Measurements from ENCODE around the gene RFX5. TPM values are rescaled to one million over a fixed set of nuclear protein-coding genes. Genes with fewer than 3 reads are reported as not detected.

The RFX5 gene
- total and polyA plus RNA-seq, 8 donors, result 9.9 to 117 (median 21.9) TPM

DNA sequence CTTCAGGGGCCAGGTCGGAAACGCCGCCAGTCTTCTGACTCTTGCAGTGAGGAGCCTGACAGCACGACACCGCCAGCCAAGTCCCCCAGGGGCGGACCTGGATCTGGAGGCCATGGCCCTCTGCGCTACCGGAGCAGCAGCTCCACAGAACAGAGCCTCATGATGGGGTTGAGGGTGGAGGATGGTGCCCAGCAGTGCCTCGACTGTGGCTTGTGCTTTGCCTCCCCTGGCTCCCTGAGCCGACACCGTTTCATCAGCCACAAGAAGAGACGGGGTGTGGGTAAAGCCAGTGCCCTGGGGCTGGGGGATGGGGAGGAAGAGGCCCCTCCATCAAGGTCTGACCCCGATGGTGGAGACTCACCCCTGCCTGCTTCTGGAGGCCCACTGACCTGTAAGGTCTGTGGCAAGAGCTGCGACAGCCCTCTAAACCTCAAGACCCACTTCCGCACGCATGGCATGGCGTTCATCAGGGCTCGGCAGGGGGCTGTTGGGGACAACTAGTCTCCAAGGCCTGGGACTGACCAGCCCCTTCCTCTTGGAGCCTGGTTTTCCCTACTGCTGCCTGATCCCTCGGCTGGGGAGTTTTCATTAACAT, 56.2 kb downstream of the RFX5 start:
- no peak overlapping the region for H3K4me3 ChIP-seq
- peaks cover 0 to 19% (median 8%) of the 10 kb centered on the region in 4 donors for H3K4me1 ChIP-seq
- peaks cover 93 to 100% (median 100%) of the 10 kb centered on the region in 4 donors for H3K36me3 ChIP-seq
- no peak for DNase-seq
- H3K9me3 ChIP-seq, result no peaks in the 10 kb centered on the region
- no peak overlapping the region for H3K27ac ChIP-seq
- no peaks in the 10 kb centered on the region for H3K27me3 ChIP-seq
- TF ChIP-seq, protein P1, sequence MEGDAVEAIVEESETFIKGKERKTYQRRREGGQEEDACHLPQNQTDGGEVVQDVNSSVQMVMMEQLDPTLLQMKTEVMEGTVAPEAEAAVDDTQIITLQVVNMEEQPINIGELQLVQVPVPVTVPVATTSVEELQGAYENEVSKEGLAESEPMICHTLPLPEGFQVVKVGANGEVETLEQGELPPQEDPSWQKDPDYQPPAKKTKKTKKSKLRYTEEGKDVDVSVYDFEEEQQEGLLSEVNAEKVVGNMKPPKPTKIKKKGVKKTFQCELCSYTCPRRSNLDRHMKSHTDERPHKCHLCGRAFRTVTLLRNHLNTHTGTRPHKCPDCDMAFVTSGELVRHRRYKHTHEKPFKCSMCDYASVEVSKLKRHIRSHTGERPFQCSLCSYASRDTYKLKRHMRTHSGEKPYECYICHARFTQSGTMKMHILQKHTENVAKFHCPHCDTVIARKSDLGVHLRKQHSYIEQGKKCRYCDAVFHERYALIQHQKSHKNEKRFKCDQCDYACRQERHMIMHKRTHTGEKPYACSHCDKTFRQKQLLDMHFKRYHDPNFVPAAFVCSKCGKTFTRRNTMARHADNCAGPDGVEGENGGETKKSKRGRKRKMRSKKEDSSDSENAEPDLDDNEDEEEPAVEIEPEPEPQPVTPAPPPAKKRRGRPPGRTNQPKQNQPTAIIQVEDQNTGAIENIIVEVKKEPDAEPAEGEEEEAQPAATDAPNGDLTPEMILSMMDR (IDR thresholded peaks at IDR 0.05), result no peak
- no peak for TF ChIP-seq EP300 (IDR thresholded peaks at IDR 0.05)
- TF ChIP-seq POLR2A (IDR thresholded peaks at IDR 0.05), result no peak
- TF ChIP-seq POLR2AphosphoS5 (IDR thresholded peaks at IDR 0.05), result no peak
- 82 to 85% (median 84%) methylated on average over 10 to 19 of the region's 19 CpGs for WGBS, 5 donors
- intact Hi-C loops (cut with DNase I; ENCODE audit: low total_unique reads), result no loop called here

Small RNA genes within 50 kb of the gene (small RNA-seq; reads per million reads assigned to genes)
- gene RN7SL444P, result 0 to 0.07 (median 0) reads per million in 4 donors

Other genes with a start within 250 kb of the RFX5 start
- gene SEMA6C, start 200.6 kb downstream of the RFX5 start, total RNA-seq, result 10 to 100 TPM in 2 of 5 donors, 1 to 10 TPM in 3; 4.4 to 12.3 (median 8.1) TPM
- 10 to 100 TPM in 2 of 3 donors, 1 to 10 TPM in 1; 7.1 to 13.9 (median 13.0) TPM for gene SEMA6C, start 200.6 kb downstream of the RFX5 start, polyA plus RNA-seq
- 10 to 100 TPM in 2 of 5 donors, 1 to 10 TPM in 1, not detected in 2; 2.0 to 19.4 (median 15.2) TPM for gene TNFAIP8L2, start 190.6 kb downstream of the RFX5 start, total RNA-seq
- gene TNFAIP8L2, start 190.6 kb downstream of the RFX5 start, polyA plus RNA-seq, result 1 to 10 TPM; 3.2 to 9.5 (median 4.1) TPM
- 10 to 100 TPM in 1 of 5 donors, 1 to 10 TPM in 4; 1.7 to 10.3 (median 4.5) TPM for gene LYSMD1, start 181.3 kb downstream of the RFX5 start, total RNA-seq
- 1 to 10 TPM; 4.0 to 5.3 (median 4.7) TPM for gene LYSMD1, start 181.3 kb downstream of the RFX5 start, polyA plus RNA-seq
- gene SCNM1, start 181.1 kb downstream of the RFX5 start, total RNA-seq, result 10 to 100 TPM in 3 of 5 donors, 1 to 10 TPM in 2; 4.5 to 57.8 (median 12.0) TPM
- gene SCNM1, start 181.1 kb downstream of the RFX5 start, polyA plus RNA-seq, result 10 to 100 TPM; 35.2 to 66.3 (median 64.5) TPM
- not detected for gene TMOD4, start 171.3 kb downstream of the RFX5 start, total RNA-seq
- 1 to 10 TPM in 1 of 3 donors, not detected in 2; 1.2 TPM for gene TMOD4, start 171.3 kb downstream of the RFX5 start, polyA plus RNA-seq
- 10 to 100 TPM; 19.1 to 61.6 (median 32.1) TPM for gene VPS72, start 157.1 kb downstream of the RFX5 start, total RNA-seq
- 10 to 100 TPM; 27.8 to 32.6 (median 30.2) TPM for gene VPS72, start 157.1 kb downstream of the RFX5 start, polyA plus RNA-seq
- gene PIP5K1A, start 148.7 kb downstream of the RFX5 start, total RNA-seq, result 100 to 1,000 TPM in 2 of 5 donors, 10 to 100 TPM in 3; 36.8 to 156 (median 94.6) TPM
- gene PIP5K1A, start 148.7 kb downstream of the RFX5 start, polyA plus RNA-seq, result 10 to 100 TPM in 2 of 3 donors, 1 to 10 TPM in 1; 8.4 to 13.4 (median 11.4) TPM
- 100 to 1,000 TPM in 2 of 5 donors, 10 to 100 TPM in 3; 81.3 to 220 (median 83.2) TPM for gene PSMD4, start 92.5 kb downstream of the RFX5 start, total RNA-seq
- gene PSMD4, start 92.5 kb downstream of the RFX5 start, polyA plus RNA-seq, result 100 to 1,000 TPM; 126 to 234 (median 176) TPM
- gene ZNF687, start 65.0 kb downstream of the RFX5 start, total RNA-seq, result 10 to 100 TPM; 11.9 to 59.6 (median 19.3) TPM
- 10 to 100 TPM in 1 of 3 donors, 1 to 10 TPM in 2; 6.8 to 10.8 (median 7.3) TPM for gene ZNF687, start 65.0 kb downstream of the RFX5 start, polyA plus RNA-seq
- gene PI4KB, start 19.8 kb downstream of the RFX5 start, total RNA-seq, result 100 to 1,000 TPM in 2 of 5 donors, 10 to 100 TPM in 3; 33.2 to 187 (median 62.6) TPM
- 10 to 100 TPM; 24.1 to 33.5 (median 25.3) TPM for gene PI4KB, start 19.8 kb downstream of the RFX5 start, polyA plus RNA-seq
- 100 to 1,000 TPM in 4 of 5 donors, 10 to 100 TPM in 1; 68.8 to 661 (median 281) TPM for gene SELENBP1, start 25.5 kb upstream of the RFX5 start, total RNA-seq
- gene SELENBP1, start 25.5 kb upstream of the RFX5 start, polyA plus RNA-seq, result 100 to 1,000 TPM; 102 to 153 (median 117) TPM
- 100 to 1,000 TPM; 111 to 258 (median 166) TPM for gene PSMB4, start 52.3 kb upstream of the RFX5 start, total RNA-seq
- 100 to 1,000 TPM; 314 to 358 (median 329) TPM for gene PSMB4, start 52.3 kb upstream of the RFX5 start, polyA plus RNA-seq
- gene POGZ, start 112.2 kb upstream of the RFX5 start, total RNA-seq, result 100 to 1,000 TPM in 2 of 5 donors, 10 to 100 TPM in 3; 17.4 to 124 (median 85.8) TPM
- 10 to 100 TPM in 2 of 3 donors, 1 to 10 TPM in 1; 7.3 to 18.0 (median 12.1) TPM for gene POGZ, start 112.2 kb upstream of the RFX5 start, polyA plus RNA-seq
- gene CGN, start 164.1 kb upstream of the RFX5 start, total RNA-seq, result 100 to 1,000 TPM in 3 of 5 donors, 10 to 100 TPM in 2; 21.4 to 137 (median 118) TPM
- gene CGN, start 164.1 kb upstream of the RFX5 start, polyA plus RNA-seq, result 10 to 100 TPM; 14.0 to 22.0 (median 21.2) TPM
- 10 to 100 TPM in 3 of 5 donors, 1 to 10 TPM in 2; 1.2 to 30.4 (median 13.9) TPM for gene TUFT1, start 193.1 kb upstream of the RFX5 start, total RNA-seq
- 10 to 100 TPM in 2 of 3 donors, 1 to 10 TPM in 1; 9.0 to 15.4 (median 10.8) TPM for gene TUFT1, start 193.1 kb upstream of the RFX5 start, polyA plus RNA-seq